ENCODE measurements around the gene NAV3. TPM values are rescaled to one million over a fixed set of nuclear protein-coding genes. Genes with fewer than 3 reads are reported as not detected.

NAV3 gene
- total RNA-seq, 1 experiment from 2014 or later: 3.0 TPM

DNA sequence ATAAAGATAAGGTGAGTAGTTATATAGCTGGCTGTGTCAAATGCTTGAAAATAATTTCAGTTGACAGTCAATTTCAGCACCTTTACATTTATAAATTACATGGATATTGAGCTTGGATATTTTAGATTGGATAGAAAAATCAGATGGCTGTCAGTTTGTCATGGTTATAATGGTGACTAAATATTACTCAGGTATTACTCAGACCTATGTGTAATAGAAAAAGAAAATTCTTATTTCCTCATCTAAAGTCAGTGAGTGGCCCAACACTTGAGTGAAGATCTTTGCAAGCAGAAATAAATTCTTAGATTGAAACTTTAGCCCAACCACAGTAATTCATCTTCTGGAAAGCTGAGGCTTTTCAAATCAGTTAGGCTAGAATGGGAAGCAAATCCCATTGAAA is 354.4 kb downstream of the NAV3 start:
- no peak overlapping the region for H3K9ac ChIP-seq (ENCODE audit: extremely low read depth, insufficient read length, low read length)
- no peak overlapping the region for H2BK12ac ChIP-seq (ENCODE audit: insufficient read length, low read depth, low read length)
- no peak for DNase-seq
- no peaks in the 10 kb centered on the region for H4K20me1 ChIP-seq (ENCODE audit: control insufficient read depth, insufficient read depth, insufficient read length)
- no peak overlapping the region for H3K27ac Mint-ChIP-seq
- no peaks in the 10 kb centered on the region for H3K36me3 Mint-ChIP-seq (ENCODE audit: insufficient read depth in 1 of 3, low read depth in 3 of 3)
- no peak overlapping the region for H4K91ac ChIP-seq (ENCODE audit: insufficient read length, low read depth, low read length)
- no peaks in the 10 kb centered on the region for H3K23me2 ChIP-seq (ENCODE audit: insufficient read length, low read depth, low read length, poor library complexity, severe bottlenecking)
- no peak overlapping the region for H2AK5ac ChIP-seq (ENCODE audit: insufficient read length, low read length)
- H3K79me2 ChIP-seq (ENCODE audit: insufficient read depth, low read length): no peaks in the 10 kb centered on the region
- no peak overlapping the region for H2BK20ac ChIP-seq (ENCODE audit: low read depth, low read length, poor library complexity, severe bottlenecking)
- no peaks in the 10 kb centered on the region for H3K9me3 Mint-ChIP-seq
- H3K4me1 ChIP-seq (ENCODE audit: insufficient read depth, low read length): no peaks in the 10 kb centered on the region; the same call in 1 of the 2 replicates
- H2AFZ ChIP-seq (ENCODE audit: low read length): no peak overlapping the region
- H4K8ac ChIP-seq (replicated peaks; ENCODE audit: insufficient read length, low read depth, low read length): no peak overlapping the region
- H2BK120ac ChIP-seq (ENCODE audit: low read depth, low read length, poor library complexity, severe bottlenecking): no peak overlapping the region
- no peak overlapping the region for H2BK5ac ChIP-seq (ENCODE audit: insufficient read length, low read length)
- H4K5ac ChIP-seq (ENCODE audit: insufficient read length, low read depth, low read length): no peak overlapping the region
- no peaks in the 10 kb centered on the region for H3K27me3 ChIP-seq (ENCODE audit: insufficient read depth, low read length)
- H3K4ac ChIP-seq (ENCODE audit: low read depth, low read length): no peak overlapping the region
- TF ChIP-seq, protein P1, sequence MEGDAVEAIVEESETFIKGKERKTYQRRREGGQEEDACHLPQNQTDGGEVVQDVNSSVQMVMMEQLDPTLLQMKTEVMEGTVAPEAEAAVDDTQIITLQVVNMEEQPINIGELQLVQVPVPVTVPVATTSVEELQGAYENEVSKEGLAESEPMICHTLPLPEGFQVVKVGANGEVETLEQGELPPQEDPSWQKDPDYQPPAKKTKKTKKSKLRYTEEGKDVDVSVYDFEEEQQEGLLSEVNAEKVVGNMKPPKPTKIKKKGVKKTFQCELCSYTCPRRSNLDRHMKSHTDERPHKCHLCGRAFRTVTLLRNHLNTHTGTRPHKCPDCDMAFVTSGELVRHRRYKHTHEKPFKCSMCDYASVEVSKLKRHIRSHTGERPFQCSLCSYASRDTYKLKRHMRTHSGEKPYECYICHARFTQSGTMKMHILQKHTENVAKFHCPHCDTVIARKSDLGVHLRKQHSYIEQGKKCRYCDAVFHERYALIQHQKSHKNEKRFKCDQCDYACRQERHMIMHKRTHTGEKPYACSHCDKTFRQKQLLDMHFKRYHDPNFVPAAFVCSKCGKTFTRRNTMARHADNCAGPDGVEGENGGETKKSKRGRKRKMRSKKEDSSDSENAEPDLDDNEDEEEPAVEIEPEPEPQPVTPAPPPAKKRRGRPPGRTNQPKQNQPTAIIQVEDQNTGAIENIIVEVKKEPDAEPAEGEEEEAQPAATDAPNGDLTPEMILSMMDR (conservative IDR thresholded peaks at IDR 0.05): no peak
- no peak overlapping the region for H3T11ph ChIP-seq (ENCODE audit: low read length)
- H3K4me2 ChIP-seq (ENCODE audit: insufficient read depth, insufficient read length, low read length): no peak overlapping the region
- H3K4me1 Mint-ChIP-seq: peaks cover 16 to 19% of the 10 kb centered on the region in 2 experiments
- no peaks in the 10 kb centered on the region for H3K79me1 ChIP-seq (ENCODE audit: insufficient read depth, low read depth, low read length, poor library complexity, severe bottlenecking)
- H3K27me3 Mint-ChIP-seq (ENCODE audit: low read depth): no peaks in the 10 kb centered on the region
- H3K18ac ChIP-seq (ENCODE audit: insufficient read length, low read depth, low read length): no peak overlapping the region
- no peak overlapping the region for H3K56ac ChIP-seq (ENCODE audit: insufficient read length, low read depth, low read length)
- H3K14ac ChIP-seq (ENCODE audit: insufficient read depth, low read length): no peak overlapping the region
- H2BK15ac ChIP-seq (ENCODE audit: low read depth, low read length): no peak overlapping the region
- H3K4me3 Mint-ChIP-seq: no peak overlapping the region
- no peak overlapping the region for H3K23ac ChIP-seq (ENCODE audit: insufficient read length, low read depth, low read length)
- no peaks in the 10 kb centered on the region for H3K9me3 ChIP-seq (ENCODE audit: control insufficient read depth, low read depth, low read length)
- H3K27ac ChIP-seq (ENCODE audit: insufficient read length, low read depth, low read length): no peak overlapping the region
